HepG2 (cell line): ENCODE measurements around the gene MFRP. TPM values are rescaled to one million over a fixed set of nuclear protein-coding genes. Genes with fewer than 3 reads are reported as not detected.

Experiments
- BATF2 ChIP-seq: sonication (generic); formaldehyde crosslinking; IDR thresholded peaks from 2 replicates; pipeline ENCODE4 v1.8.0; 2022; ENCODE audit warnings: mild to moderate bottlenecking, missing genetic modification reagents, moderate library complexity
- CREB1 ChIP-seq, 2 experiments: fragments of 450-650 bp in 1 of 2; IDR thresholded peaks; 2 replicates each; pipeline ENCODE4 v1.6.1; 2016 to 2017; ENCODE audit warnings: control low read depth in 1 of 2, mild to moderate bottlenecking in 1 of 2, missing compliant biosample characterization in 1 of 2, missing genetic modification characterization in 1 of 2
- E2F1 ChIP-seq: sonication (generic); formaldehyde crosslinking; IDR thresholded peaks from 2 replicates; pipeline ENCODE4 v1.5.0; 2020; ENCODE audit warnings: missing genetic modification reagents
- ELF1 ChIP-seq: sonication (generic); formaldehyde crosslinking; IDR thresholded peaks from 2 replicates; pipeline ENCODE4 v1.4.0; 2020; ENCODE audit warnings: missing genetic modification reagents
- FOXJ3 ChIP-seq: sonication (generic); formaldehyde crosslinking; IDR thresholded peaks from 2 replicates; pipeline ENCODE4 v1.4.0; 2020; ENCODE audit warnings: missing genetic modification reagents, mild to moderate bottlenecking, borderline replicate concordance
- HES4 ChIP-seq: sonication (generic); formaldehyde crosslinking; IDR thresholded peaks from 2 replicates; pipeline ENCODE4 v1.9.0; 2021; ENCODE audit warnings: mild to moderate bottlenecking, missing genetic modification reagents, borderline replicate concordance
- HNRNPH1 ChIP-seq: fragments of 200-400 bp; formaldehyde crosslinking; optimal IDR thresholded peaks from 2 replicates; pipeline ENCODE3; 2017; ENCODE audit warnings: mild to moderate bottlenecking, low read depth, low read length
- HNRNPL ChIP-seq: fragments of 200-400 bp; formaldehyde crosslinking; IDR thresholded peaks from 2 replicates; pipeline ENCODE4 v1.6.1; 2017; ENCODE audit warnings: mild to moderate bottlenecking, low read depth, low read length
- MLLT10 ChIP-seq: sonication (generic); formaldehyde crosslinking; IDR thresholded peaks from 2 replicates; pipeline ENCODE4 v1.4.0; 2020; ENCODE audit warnings: missing genetic modification reagents
- NBN ChIP-seq: fragments of 450-650 bp; conservative IDR thresholded peaks from 2 replicates; pipeline ENCODE4 v1.6.1; 2017
- PLRG1 ChIP-seq: fragments of 450-650 bp; conservative IDR thresholded peaks from 2 replicates; pipeline ENCODE4 v1.6.1; 2016
- POLR2G ChIP-seq: fragments of 200-400 bp; formaldehyde crosslinking; IDR thresholded peaks from 2 replicates; pipeline ENCODE4 v1.6.1; 2018; ENCODE audit warnings: mild to moderate bottlenecking, low read depth, low read length, moderate library complexity
- RBFOX2 ChIP-seq: fragments of 200-400 bp; formaldehyde crosslinking; IDR thresholded peaks from 2 replicates; pipeline ENCODE4 v1.6.1; 2017; ENCODE audit warnings: low read depth, mild to moderate bottlenecking, low read length
- SCMH1 ChIP-seq: sonication (generic); formaldehyde crosslinking; IDR thresholded peaks from 2 replicates; pipeline ENCODE4 v1.9.0; 2021; ENCODE audit warnings: missing genetic modification reagents, mild to moderate bottlenecking, borderline replicate concordance
- SETDB1 ChIP-seq: sonication (generic); formaldehyde crosslinking; IDR thresholded peaks from 2 replicates; pipeline ENCODE4 v1.5.1; 2020; ENCODE audit warnings: missing genetic modification reagents, mild to moderate bottlenecking, borderline replicate concordance
- SMAD9 ChIP-seq: sonication (generic); formaldehyde crosslinking; IDR thresholded peaks from 2 replicates; pipeline ENCODE4 v1.5.1; 2020; ENCODE audit warnings: mild to moderate bottlenecking, missing genetic modification reagents
- SRSF4 ChIP-seq: fragments of 200-400 bp; formaldehyde crosslinking; IDR thresholded peaks from one replicate; pipeline ENCODE4 v1.6.1; 2018; ENCODE audit warnings: mild to moderate bottlenecking, low read depth, low read length, moderate library complexity; ENCODE audit not compliant: poor library complexity, severe bottlenecking
- ZFP36L2 ChIP-seq: sonication (generic); formaldehyde crosslinking; IDR thresholded peaks from 2 replicates; pipeline ENCODE4 v1.4.0; 2020; ENCODE audit warnings: missing genetic modification reagents
- ZMYM4 ChIP-seq: sonication (generic); formaldehyde crosslinking; IDR thresholded peaks from 2 replicates; pipeline ENCODE4 v1.8.1; 2023; ENCODE audit warnings: mild to moderate bottlenecking, missing genetic modification reagents
- ZNF30 ChIP-seq: sonication (generic); formaldehyde crosslinking; IDR thresholded peaks from 2 replicates; pipeline ENCODE4 v1.5.0; 2020; ENCODE audit warnings: mild to moderate bottlenecking, missing genetic modification reagents
- ZNF431 ChIP-seq: sonication (generic); formaldehyde crosslinking; IDR thresholded peaks from 2 replicates; pipeline ENCODE4 v1.9.0; 2022; ENCODE audit warnings: missing genetic modification reagents, low read depth, mild to moderate bottlenecking, borderline replicate concordance
- ZNF543 ChIP-seq: sonication (generic); formaldehyde crosslinking; IDR thresholded peaks from 2 replicates; pipeline ENCODE4 v1.4.0; 2020; ENCODE audit warnings: mild to moderate bottlenecking, missing genetic modification reagents
- ZNF598 ChIP-seq: sonication (generic); formaldehyde crosslinking; IDR thresholded peaks from 2 replicates; pipeline ENCODE4 v1.5.1; 2020; ENCODE audit warnings: mild to moderate bottlenecking, missing genetic modification reagents, borderline replicate concordance
- ZNF605 ChIP-seq: sonication (generic); formaldehyde crosslinking; IDR thresholded peaks from 2 replicates; pipeline ENCODE4 v1.8.0; 2022; ENCODE audit warnings: mild to moderate bottlenecking, missing genetic modification reagents
- ZNF768 ChIP-seq: sonication (generic); formaldehyde crosslinking; IDR thresholded peaks from 2 replicates; pipeline ENCODE4 v1.4.0; 2020; ENCODE audit warnings: missing genetic modification reagents
- ZNF800 ChIP-seq: sonication (generic); formaldehyde crosslinking; IDR thresholded peaks from 2 replicates; pipeline ENCODE4 v1.4.0; 2020; ENCODE audit warnings: missing genetic modification reagents
- ZNF879 ChIP-seq: sonication (generic); formaldehyde crosslinking; IDR thresholded peaks from 2 replicates; pipeline ENCODE4 v1.8.1; 2023; ENCODE audit warnings: missing genetic modification reagents
- ZNF891 ChIP-seq: sonication (generic); formaldehyde crosslinking; IDR thresholded peaks from 2 replicates; pipeline ENCODE4 v1.5.0; 2020; ENCODE audit warnings: mild to moderate bottlenecking, missing genetic modification reagents
- polyA plus RNA-seq, 8 experiments: library from polyadenylated mRNA; depleted of rRNA in 3 of 8; stranded (reverse) in 7 of 8; unstranded in 1 of 8; fragments of >200 nt; fragmentation: Illumina TruSeq in 4 of 8; extraction: Trizol in 4 of 8; gene quantifications; 2 replicates each; pipeline versions ENCODE4 v1.2.1 to v1.2.3, GENCODE V29; 2011 to 2016; ENCODE audit warnings: low read depth in 4 of 8, missing spikeins in 1 of 8, mixed read lengths in 1 of 8; ENCODE audit not compliant: insufficient read depth in 1 of 8
- total RNA-seq, 5 experiments: library from RNA; depleted of rRNA; stranded (reverse); fragments of >200 nt; fragmentation: Illumina TruSeq; extraction: Trizol; gene quantifications; 2 replicates each; pipeline ENCODE4 v1.2.3, GENCODE V29; 2016; ENCODE audit warnings: low read depth in 1 of 5

The MFRP gene
- total and polyA plus RNA-seq, 2 of the 13 experiments (the other 11 are each of a cell fraction or from before 2014, with no cell fraction given) = not detected

- TF ChIP-seq BATF2 (CRISPR knock-in tag) = 0 out of 2 replicates have a peak, but pooled peaks have one; percentile 40
- peak; percentile 47; the same call in 1 of the 2 replicates for TF ChIP-seq ZNF431
- no peak for TF ChIP-seq ZNF543
- TF ChIP-seq ZMYM4 (CRISPR knock-in tag) = peak; percentile 73; the same call in 1 of the 2 replicates
- no peak for TF ChIP-seq NBN
- TF ChIP-seq CREB1 (IDR thresholded peaks at IDR 0.05) = peak; percentile 97
- peak; percentile 95 for TF ChIP-seq CREB1 (CRISPR knock-in tag; IDR thresholded peaks at IDR 0.05)
- TF ChIP-seq ZNF605 (CRISPR knock-in tag) = peak; percentile 69; the same call in 1 of the 2 replicates
- no peak for TF ChIP-seq HNRNPH1
- no peak for TF ChIP-seq ZFP36L2 (CRISPR knock-in tag)
- no peak for TF ChIP-seq SETDB1 (CRISPR knock-in tag)
- TF ChIP-seq ZNF891 (CRISPR knock-in tag) = no peak
- no peak for TF ChIP-seq SRSF4
- peak; percentile 74 for TF ChIP-seq RBFOX2
- TF ChIP-seq HES4 (CRISPR knock-in tag) = peak; percentile 57; the same call in 1 of the 2 replicates
- TF ChIP-seq ZNF30 = no peak
- peak; percentile 63 for TF ChIP-seq ELF1 (CRISPR knock-in tag)
- TF ChIP-seq FOXJ3 (CRISPR knock-in tag) = peak; percentile 82
- TF ChIP-seq ZNF598 (CRISPR knock-in tag) = peak; percentile 47; the same call in 1 of the 2 replicates
- 0 out of 2 replicates have a peak, but pooled peaks have one; percentile 41 for TF ChIP-seq E2F1 (CRISPR knock-in tag)
- TF ChIP-seq MLLT10 = no peak
- no peak for TF ChIP-seq SCMH1 (CRISPR knock-in tag)
- no peak for TF ChIP-seq PLRG1
- TF ChIP-seq SMAD9 (CRISPR knock-in tag) = no peak; the same call in none of the 2 replicates
- TF ChIP-seq HNRNPL = peak; percentile 78; the same call in 1 of the 2 replicates
- TF ChIP-seq ZNF800 (CRISPR knock-in tag) = peak; percentile 69
- TF ChIP-seq ZNF879 (CRISPR knock-in tag) = no peak
- TF ChIP-seq ZNF768 (CRISPR knock-in tag) = peak; percentile 68; the same call in 1 of the 2 replicates
- TF ChIP-seq POLR2G = peak; percentile 65; the same call in 1 of the 2 replicates
Observed at GRCh38 chr11:119381181-119381988, 34.9 kb upstream of the MFRP start, which contains the start of gene USP2 (continued).
